Neural cell (in vitro differentiated cells): ENCODE results near the gene ALDOA.

Experiments used
- CTCF ChIP-seq: fragments of 450-650 bp; IDR thresholded peaks from 2 replicates; pipeline ENCODE4 v1.5.1; 2014; ENCODE audit warnings: antibody characterized with exemption, mild to moderate bottlenecking, moderate library complexity; ENCODE audit not compliant: poor library complexity, severe bottlenecking
- POLR2AphosphoS5 ChIP-seq: IDR thresholded peaks from 2 replicates; pipeline ENCODE4 v1.6.1; 2012

DNA sequence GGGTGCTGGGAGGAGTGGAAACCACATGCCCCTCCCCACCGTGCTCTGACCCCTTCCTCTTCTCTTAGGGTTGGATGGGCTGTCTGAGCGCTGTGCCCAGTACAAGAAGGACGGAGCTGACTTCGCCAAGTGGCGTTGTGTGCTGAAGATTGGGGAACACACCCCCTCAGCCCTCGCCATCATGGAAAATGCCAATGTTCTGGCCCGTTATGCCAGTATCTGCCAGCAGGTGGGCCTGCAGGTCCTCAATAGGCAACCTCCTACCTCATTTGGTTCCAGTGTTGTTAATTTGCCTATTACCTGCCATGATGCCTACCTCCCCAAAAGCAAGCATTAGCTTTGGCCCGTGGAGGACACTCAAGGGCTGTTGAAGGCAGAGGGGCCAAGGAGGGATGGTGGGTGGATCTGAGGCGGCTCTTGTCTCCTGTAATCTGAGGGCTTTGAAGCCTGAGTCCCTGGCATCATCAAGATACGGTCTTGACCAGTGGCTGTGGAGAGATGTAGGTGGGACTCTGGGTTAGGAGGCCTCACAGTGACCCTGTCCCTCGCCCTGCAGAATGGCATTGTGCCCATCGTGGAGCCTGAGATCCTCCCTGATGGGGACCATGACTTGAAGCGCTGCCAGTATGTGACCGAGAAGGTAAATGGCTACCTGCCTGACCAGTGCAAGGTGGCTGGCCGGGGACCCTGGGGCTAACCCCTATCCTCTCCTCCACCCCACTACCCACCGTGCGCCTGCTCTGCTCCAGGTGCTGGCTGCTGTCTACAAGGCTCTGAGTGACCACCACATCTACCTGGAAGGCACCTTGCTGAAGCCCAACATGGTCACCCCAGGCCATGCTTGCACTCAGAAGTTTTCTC, 3.4 kb downstream of the ALDOA start:
- peak; percentile 66 for TF ChIP-seq CTCF
- no peak for TF ChIP-seq POLR2AphosphoS5
